Measurements from ENCODE around the gene ORMDL3.

DNA sequence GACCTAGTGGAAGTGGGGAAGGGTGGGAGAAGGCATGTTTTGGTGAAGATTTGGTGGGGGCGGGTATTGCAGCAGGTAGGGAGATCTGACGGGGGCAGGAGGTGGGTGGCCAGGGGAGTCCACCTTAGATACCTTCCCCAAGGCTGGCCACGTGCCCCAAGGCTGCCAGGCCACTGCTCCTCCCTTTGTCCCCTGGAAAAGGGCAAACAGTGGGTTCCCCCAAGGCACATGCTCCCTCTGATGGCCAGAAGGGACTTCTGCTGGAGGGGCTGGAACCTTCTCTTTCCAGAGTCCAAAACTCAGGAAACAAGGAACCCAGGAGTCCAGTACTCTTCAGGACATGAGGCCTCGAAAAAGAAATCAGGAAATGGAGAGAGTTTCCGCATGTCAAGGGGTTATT lies 47.0 kb upstream of the ORMDL3 start:
- no peak for TF ChIP-seq POLR2A (IDR thresholded peaks at IDR 0.05; ENCODE audit: low read depth, low read length)
- TF ChIP-seq EZH2 (IDR thresholded peaks at IDR 0.05; ENCODE audit: borderline replicate concordance, control insufficient read depth, low read depth, low read length) = no peak
- no peak for TF ChIP-seq NFIC (IDR thresholded peaks at IDR 0.05; ENCODE audit: low read depth, low read length)
- TF ChIP-seq POLR2AphosphoS5 (IDR thresholded peaks at IDR 0.05; ENCODE audit: low read length) = no peak
- TF ChIP-seq, protein P1, sequence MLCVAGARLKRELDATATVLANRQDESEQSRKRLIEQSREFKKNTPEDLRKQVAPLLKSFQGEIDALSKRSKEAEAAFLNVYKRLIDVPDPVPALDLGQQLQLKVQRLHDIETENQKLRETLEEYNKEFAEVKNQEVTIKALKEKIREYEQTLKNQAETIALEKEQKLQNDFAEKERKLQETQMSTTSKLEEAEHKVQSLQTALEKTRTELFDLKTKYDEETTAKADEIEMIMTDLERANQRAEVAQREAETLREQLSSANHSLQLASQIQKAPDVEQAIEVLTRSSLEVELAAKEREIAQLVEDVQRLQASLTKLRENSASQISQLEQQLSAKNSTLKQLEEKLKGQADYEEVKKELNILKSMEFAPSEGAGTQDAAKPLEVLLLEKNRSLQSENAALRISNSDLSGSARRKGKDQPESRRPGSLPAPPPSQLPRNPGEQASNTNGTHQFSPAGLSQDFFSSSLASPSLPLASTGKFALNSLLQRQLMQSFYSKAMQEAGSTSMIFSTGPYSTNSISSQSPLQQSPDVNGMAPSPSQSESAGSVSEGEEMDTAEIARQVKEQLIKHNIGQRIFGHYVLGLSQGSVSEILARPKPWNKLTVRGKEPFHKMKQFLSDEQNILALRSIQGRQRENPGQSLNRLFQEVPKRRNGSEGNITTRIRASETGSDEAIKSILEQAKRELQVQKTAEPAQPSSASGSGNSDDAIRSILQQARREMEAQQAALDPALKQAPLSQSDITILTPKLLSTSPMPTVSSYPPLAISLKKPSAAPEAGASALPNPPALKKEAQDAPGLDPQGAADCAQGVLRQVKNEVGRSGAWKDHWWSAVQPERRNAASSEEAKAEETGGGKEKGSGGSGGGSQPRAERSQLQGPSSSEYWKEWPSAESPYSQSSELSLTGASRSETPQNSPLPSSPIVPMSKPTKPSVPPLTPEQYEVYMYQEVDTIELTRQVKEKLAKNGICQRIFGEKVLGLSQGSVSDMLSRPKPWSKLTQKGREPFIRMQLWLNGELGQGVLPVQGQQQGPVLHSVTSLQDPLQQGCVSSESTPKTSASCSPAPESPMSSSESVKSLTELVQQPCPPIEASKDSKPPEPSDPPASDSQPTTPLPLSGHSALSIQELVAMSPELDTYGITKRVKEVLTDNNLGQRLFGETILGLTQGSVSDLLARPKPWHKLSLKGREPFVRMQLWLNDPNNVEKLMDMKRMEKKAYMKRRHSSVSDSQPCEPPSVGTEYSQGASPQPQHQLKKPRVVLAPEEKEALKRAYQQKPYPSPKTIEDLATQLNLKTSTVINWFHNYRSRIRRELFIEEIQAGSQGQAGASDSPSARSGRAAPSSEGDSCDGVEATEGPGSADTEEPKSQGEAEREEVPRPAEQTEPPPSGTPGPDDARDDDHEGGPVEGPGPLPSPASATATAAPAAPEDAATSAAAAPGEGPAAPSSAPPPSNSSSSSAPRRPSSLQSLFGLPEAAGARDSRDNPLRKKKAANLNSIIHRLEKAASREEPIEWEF (IDR thresholded peaks at IDR 0.05; ENCODE audit: insufficient replicate concordance, low read depth, low read length) = no peak

All from GM12878 (cell line).